GM12864 (cell line): ENCODE measurements around the gene BSN.

Source experiments
- DNase-seq: peaks from one replicate; pipeline ENCODE4 v3.0.0-alpha.2; 2011; ENCODE audit warnings: low read depth
- H3K4me3 ChIP-seq: 2 replicates; pipeline ENCODE4 v1.5.1; 2011; ENCODE audit warnings: mild to moderate bottlenecking, low read depth, low read length, control low read depth
- CTCF ChIP-seq: IDR thresholded peaks from 2 replicates; pipeline ENCODE4 v1.5.1; 2011; ENCODE audit warnings: low read depth, mild to moderate bottlenecking, moderate library complexity, low read length, control low read depth, inconsistent platforms; ENCODE audit errors: missing control alignments

The BSN gene

GRCh38 chr3:49714728-49715550 lies 160.7 kb downstream of the BSN start:
- no peak for TF ChIP-seq CTCF
- H3K4me3 ChIP-seq, result no peak overlapping the region
- no peak for DNase-seq

- H3K4me3 ChIP-seq, result no peak overlapping the region
- no peak for DNase-seq
- no peak for TF ChIP-seq CTCF
Observed at GRCh38 chr3:49715611-49716121, 161.4 kb downstream of the BSN start.

GRCh38 chr3:49716169-49716568 lies 161.9 kb downstream of the BSN start:
- no peak overlapping the region for H3K4me3 ChIP-seq
- DNase-seq, result no peak
- TF ChIP-seq CTCF, result no peak

GRCh38 chr3:49716691-49717210 lies 162.5 kb downstream of the BSN start:
- TF ChIP-seq CTCF, result no peak
- DNase-seq, result no peak
- no peak overlapping the region for H3K4me3 ChIP-seq

- H3K4me3 ChIP-seq, result no peak overlapping the region
- no peak for DNase-seq
- no peak for TF ChIP-seq CTCF
Observed at GRCh38 chr3:49717211-49717958, 163.1 kb downstream of the BSN start.

GRCh38 chr3:49717959-49718857 lies 163.9 kb downstream of the BSN start:
- TF ChIP-seq CTCF, result no peak
- no peak overlapping the region for H3K4me3 ChIP-seq
- DNase-seq, result no peak
